Cardiac atrium fibroblast (primary cell): ENCODE data around the gene S100A3. TPM values are rescaled to one million over a fixed set of nuclear protein-coding genes. Genes with fewer than 3 reads are reported as not detected.

Experiments
- total RNA-seq: library from RNA; depleted of rRNA; stranded (reverse); fragments of >200 nt; gene quantifications from 2 replicates; pipeline ENCODE4 v1.2.3, GENCODE V29; 2015

S100A3 gene
- 7.5 and 9.0 TPM in 2 replicates for total RNA-seq

DNA sequence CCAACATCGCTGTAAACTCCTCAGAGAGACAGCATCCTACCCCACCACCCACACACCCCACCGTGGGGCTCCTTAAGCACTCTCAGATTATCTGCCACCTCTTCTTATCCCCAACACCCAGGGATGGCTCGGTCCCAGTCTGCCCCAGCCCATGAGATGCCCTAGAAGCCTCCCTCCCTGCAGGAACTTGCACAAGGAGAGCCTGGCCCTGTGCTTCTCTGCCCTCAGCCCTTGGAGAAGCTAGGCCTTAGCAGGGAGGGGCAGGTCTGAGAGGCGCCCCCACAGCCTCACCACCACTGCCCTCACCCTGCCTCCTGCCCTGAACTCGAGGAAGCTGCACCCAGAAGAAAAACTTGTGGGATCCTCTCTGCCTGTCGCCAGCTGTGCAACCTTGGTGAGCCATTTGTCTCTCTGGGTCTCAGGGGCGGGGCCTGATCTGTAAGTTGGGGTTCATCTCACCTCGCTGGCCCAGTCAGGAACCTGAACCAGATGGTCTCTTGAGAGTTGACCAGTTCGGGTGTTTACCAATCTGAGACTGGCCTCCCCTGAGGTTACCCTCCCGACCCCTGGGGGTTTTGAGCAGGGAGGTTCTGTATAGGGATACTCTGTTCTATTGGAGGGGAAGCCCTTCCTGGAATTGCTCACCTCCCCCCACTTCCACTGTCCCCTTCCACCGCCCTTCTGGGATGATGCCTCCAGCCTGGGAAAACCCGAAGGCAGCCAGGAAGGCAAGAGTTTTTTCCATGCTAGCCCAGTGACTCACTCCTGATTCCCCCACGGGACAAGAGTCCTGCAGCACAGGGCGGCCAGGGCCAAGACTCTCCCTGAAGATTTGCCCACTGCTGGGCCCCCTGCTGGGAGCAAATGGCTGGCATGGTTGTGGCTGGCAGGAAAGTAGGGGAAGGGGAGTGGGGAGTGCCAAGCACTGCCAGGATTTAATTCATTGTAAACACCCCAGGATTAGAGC is at the start of gene S100A3:
Gene S100A3 (minus strand): TSS at position 537 of the 967 bp plus-strand sequence. CDS start 773 bp downstream, outside the sequence.

DNA sequence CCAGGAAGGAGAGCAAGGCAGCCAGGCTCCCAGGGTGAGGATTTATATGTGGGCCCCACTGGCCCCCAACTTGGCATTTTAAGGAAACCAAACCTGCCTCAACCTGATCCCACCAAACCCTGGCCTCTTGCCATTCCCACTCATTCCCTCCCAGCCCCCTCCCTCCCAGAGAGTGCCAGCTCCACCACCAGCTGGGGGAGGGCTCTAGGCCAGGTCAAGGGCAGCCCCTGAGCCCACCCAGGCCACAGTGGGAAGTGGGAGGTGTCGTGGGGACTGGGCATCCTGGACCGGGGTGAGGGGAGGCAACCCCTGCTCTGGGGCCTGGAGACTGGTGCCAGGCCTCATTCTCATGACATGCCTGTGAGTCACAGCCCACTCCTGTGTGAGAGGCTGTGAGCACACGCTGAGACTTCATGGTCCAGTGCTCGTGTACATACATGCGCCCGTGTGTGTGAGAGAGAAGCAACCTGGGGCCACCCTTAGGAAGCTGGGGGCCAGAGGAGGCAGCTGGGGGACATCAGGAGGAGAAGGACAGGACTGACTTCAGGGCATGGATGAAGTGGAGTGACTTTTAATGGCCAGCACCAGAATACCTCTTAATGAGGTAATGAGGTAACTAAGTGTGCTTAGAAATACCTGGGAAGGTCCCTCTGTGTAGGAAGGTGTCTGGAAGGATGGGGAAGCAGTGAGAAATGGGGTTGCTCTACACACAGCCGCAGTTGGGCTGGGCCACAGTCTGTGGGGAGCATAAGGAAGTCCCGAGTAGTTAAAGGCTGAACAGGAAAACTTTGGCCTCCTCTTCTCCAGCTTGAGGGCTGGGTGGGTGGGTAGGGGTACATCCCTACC is 16.7 kb upstream of the S100A3 start, which contains the start of gene S100A2:
Gene S100A2 (minus strand): TSS at position 316 of the 846 bp plus-strand sequence. CDS start 1,967 bp downstream, outside the sequence.

DNA sequence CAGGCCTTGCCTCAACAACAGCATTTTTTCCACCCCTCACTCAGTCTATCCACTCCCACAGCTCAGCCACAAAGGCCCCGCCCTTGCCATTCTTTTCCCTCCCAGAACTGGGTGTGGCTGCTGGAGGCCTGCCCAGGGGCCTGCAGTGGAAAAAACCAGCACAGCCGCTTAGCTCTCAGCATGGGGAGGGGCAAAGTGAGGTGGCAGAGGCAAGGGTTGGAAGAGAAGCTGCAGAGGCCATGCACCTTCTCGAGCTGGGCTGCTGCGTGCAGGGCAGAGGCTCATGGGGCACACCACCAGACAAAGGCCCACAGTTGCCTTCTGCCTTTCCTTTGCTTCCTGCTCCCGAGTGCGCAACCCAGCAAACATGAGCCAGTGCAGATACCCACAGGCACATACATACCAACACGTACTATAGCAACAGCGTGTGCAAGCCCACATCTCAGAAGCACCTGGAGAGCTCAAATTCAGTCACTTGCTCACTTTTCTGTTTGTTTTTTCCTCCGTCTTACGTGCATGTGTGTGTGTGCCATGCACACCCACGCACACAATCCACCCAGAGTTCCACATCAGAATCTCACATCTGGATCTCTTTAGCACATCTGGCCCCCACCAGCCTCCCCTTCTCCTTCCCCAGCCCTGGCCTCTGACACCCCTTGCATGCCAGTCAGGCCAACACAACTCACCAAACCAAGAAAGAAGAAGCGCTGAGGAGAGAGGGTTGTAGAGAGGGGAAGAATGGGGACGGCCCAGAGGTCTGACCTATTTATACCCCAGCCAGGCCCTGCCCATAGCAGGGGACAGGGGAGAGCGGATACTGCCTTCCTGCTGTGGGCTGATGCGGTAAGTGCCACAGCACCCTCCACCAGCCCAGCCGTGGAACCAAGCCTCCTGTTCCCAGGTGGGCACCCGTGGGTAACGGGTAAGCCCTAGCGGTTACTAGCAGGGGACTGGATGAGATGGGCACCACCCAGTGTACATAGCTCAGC is 3.7 kb downstream of the S100A3 start, which contains the start of gene S100A4:
Gene S100A4 (minus strand): TSS at position 740 of the 989 bp plus-strand sequence. CDS start 1,012 bp downstream, outside the sequence.

DNA sequence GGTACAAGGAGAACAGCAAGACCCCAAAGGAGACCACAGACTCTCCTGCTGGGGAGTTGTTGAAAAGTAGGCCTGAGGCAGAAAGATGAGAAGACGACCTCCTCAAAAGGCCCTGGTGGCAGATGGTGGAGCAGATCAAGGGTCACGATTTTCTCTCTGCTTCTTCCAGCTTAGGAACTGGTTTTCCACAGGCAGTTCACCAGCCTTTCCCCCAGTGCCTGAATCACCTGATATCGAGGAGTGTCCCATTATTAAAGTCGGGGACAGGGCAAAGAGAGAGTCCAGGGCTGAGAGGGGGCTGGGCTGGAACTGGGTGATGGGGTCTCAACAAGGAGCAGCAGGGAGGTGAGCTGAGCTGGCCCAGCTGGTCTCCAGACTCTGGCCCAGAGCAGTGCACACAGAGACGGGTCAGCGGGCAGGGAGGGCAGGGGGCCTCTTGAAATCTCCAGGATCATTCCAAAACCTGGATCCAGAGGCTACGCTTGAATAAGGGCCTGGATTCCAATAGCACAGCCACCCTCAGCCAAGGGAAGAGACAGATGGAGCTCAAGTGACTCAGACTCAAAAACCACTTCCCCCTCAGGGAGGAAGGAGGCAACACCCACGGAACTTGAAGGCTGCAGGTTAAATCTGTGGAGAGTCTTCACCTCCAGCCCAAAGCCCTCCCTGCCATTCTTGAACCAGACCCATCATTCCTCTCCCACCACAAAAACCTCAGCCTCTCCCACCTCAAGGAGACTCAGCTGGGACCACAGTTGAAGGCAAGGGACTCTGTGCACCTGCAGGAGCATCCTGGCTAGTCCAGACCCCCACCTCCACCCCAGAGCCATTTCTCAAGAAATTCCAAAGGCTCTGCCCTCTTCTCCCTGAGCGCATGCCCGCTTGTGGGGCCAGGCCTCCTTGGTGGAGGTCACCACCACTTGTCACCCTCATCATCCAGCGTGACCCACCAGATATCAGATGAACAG is 8.4 kb downstream of the S100A3 start, which contains the start of gene S100A5:
Gene S100A5 (minus strand): TSS at position 541 of the 968 bp plus-strand sequence. CDS start 743 bp downstream, outside the sequence.

DNA sequence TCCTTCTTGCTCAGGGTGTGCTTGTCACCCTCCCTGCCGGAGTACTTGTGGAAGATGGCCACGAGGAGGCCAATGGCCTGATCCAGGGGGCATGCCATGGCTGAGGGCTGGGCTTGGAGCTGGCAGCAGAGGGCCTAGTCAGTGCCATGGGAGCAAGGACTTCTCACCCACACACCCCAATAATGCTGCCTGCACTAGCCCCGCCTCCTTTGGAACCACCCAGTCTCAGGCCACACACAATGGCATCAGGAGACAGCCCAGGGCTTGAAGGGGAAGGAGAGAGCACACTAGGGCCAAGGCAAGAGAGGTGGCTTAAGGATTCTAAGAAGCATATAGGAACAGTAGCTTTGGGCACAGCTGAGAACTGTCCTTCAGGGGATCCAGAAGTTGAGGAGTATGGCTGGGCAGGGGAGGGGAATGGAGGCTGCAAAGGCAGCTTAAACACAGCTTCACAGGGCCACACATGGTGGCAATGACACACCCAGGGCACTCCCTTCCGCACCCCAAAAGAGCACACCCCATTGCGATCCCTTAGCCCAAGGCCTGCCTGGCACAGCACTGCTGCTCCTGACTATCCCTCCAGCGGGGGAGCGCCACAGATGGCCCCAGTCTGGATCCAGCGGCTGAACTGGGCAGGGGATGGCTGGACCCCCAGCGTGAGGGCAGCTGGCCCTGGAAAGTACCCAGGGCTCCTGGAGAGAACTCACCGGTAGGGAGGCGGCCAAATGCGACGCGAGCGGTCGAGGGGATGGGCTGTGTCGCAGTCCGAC is 13.6 kb downstream of the S100A3 start, which contains the start of gene S100A6:
Gene S100A6 (minus strand): TSS at position 750 of the 770 bp plus-strand sequence. CDS start 652 bp downstream, at position 98.

Other genes starting within 250 kb of the S100A3 start
- not detected in 2 replicates for gene PGLYRP3, start 236.3 kb downstream of the S100A3 start, total RNA-seq
- gene PGLYRP4, start 200.4 kb downstream of the S100A3 start, total RNA-seq: not detected in 2 replicates
- not detected in 2 replicates for gene S100A9, start 191.4 kb downstream of the S100A3 start, total RNA-seq
- gene S100A12, start 173.6 kb downstream of the S100A3 start, total RNA-seq: not detected in 2 replicates
- not detected in 2 replicates for gene S100A8, start 158.2 kb downstream of the S100A3 start, total RNA-seq
- not detected in 2 replicates for gene S100A7A, start 132.7 kb downstream of the S100A3 start, total RNA-seq
- not detected in 2 replicates for gene S100A7, start 88.6 kb downstream of the S100A3 start, total RNA-seq
- 782 and 910 TPM in 2 replicates for gene S100A6, start 13.3 kb downstream of the S100A3 start, total RNA-seq
- not detected in 2 replicates for gene S100A5, start 8.3 kb downstream of the S100A3 start, total RNA-seq
- 145 and 248 TPM in 2 replicates for gene S100A4, start 3.5 kb downstream of the S100A3 start, total RNA-seq
- 0.16 TPM in 1 of 2 replicates, not detected in the other for gene S100A2, start 16.6 kb upstream of the S100A3 start, total RNA-seq
- 200 and 242 TPM in 2 replicates for gene S100A16, start 63.9 kb upstream of the S100A3 start, total RNA-seq
- gene S100A14, start 67.1 kb upstream of the S100A3 start, total RNA-seq: not detected in 2 replicates
- 144 and 173 TPM in 2 replicates for gene S100A13, start 78.2 kb upstream of the S100A3 start, total RNA-seq
- not detected in 2 replicates for gene S100A1, start 79.2 kb upstream of the S100A3 start, total RNA-seq
- gene CHTOP, start 84.8 kb upstream of the S100A3 start, total RNA-seq: 22.8 and 24.0 TPM in 2 replicates
- gene SNAPIN, start 109.4 kb upstream of the S100A3 start, total RNA-seq: 56.1 and 65.7 TPM in 2 replicates
- gene ILF2, start 121.7 kb upstream of the S100A3 start, total RNA-seq: 122 and 128 TPM in 2 replicates
- 9.4 and 11.7 TPM in 2 replicates for gene NPR1, start 129.4 kb upstream of the S100A3 start, total RNA-seq
- gene INTS3, start 178.8 kb upstream of the S100A3 start, total RNA-seq: 21.8 and 27.7 TPM in 2 replicates
- 19.1 and 19.5 TPM in 2 replicates for gene SLC27A3, start 226.1 kb upstream of the S100A3 start, total RNA-seq